Astrocyte (in vitro differentiated cells and primary cell): ENCODE results near the gene MYO7B.

Source experiments
- CTCF ChIP-seq: IDR thresholded peaks from 2 replicates; pipeline ENCODE4 v1.5.1; 2011; ENCODE audit warnings: low read depth, mild to moderate bottlenecking, inconsistent platforms, low read length, moderate library complexity; ENCODE audit not compliant: insufficient read depth
- EZH2 ChIP-seq: IDR thresholded peaks from 2 replicates; pipeline ENCODE4 v1.6.1; 2012; ENCODE audit warnings: mild to moderate bottlenecking, low read length, inconsistent platforms; ENCODE audit not compliant: insufficient read depth

- TF ChIP-seq EZH2 (no peak), CTCF (no peak)
Observed at GRCh38 chr2:127626917-127627739, 91.6 kb downstream of the MYO7B start.
